Central memory CD8-positive, alpha-beta T cell (primary cell): ENCODE results near the gene ATP2A3.
A peak's percentile ranks its signal among the peaks of the same experiment; 100 is the strongest.

Experiments used
- ATAC-seq: fragments of 150-1000 bp; cut with Tn5 transposase; replicated peaks from 2 replicates; pipeline ENCODE4 v1.10.0; 2022; ENCODE audit warnings: mild to moderate bottlenecking, moderate FRiP score, moderate number of reproducible peaks; ENCODE audit not compliant: poor library complexity, severe bottlenecking; ENCODE audit errors: extremely low read depth
- DNase-seq, 2 donors: peaks; one replicate each; pipeline ENCODE4 v3.0.0; 2021; ENCODE audit warnings: low spot score in 2 of 2
- H3K27ac Mint-ChIP-seq: one replicate; pipeline ENCODE4 v1.8.0; 2022; ENCODE audit warnings: low read depth, mild to moderate bottlenecking, moderate library complexity, mixed read lengths
- H3K27me3 Mint-ChIP-seq: one replicate; pipeline ENCODE4 v1.8.0; 2022; ENCODE audit warnings: mixed read lengths
- H3K36me3 Mint-ChIP-seq: one replicate; pipeline ENCODE4 v1.8.0; 2022; ENCODE audit warnings: mild to moderate bottlenecking, moderate library complexity, mixed read lengths; ENCODE audit not compliant: insufficient read depth
- H3K4me1 Mint-ChIP-seq: one replicate; pipeline ENCODE4 v1.8.0; 2022; ENCODE audit warnings: mixed read lengths
- H3K4me3 Mint-ChIP-seq: one replicate; pipeline ENCODE4 v1.8.0; 2022; ENCODE audit warnings: mild to moderate bottlenecking, moderate library complexity, mixed read lengths
- H3K9me3 Mint-ChIP-seq: one replicate; pipeline ENCODE4 v1.8.0; 2022; ENCODE audit warnings: mixed read lengths

The ATP2A3 gene

DNA sequence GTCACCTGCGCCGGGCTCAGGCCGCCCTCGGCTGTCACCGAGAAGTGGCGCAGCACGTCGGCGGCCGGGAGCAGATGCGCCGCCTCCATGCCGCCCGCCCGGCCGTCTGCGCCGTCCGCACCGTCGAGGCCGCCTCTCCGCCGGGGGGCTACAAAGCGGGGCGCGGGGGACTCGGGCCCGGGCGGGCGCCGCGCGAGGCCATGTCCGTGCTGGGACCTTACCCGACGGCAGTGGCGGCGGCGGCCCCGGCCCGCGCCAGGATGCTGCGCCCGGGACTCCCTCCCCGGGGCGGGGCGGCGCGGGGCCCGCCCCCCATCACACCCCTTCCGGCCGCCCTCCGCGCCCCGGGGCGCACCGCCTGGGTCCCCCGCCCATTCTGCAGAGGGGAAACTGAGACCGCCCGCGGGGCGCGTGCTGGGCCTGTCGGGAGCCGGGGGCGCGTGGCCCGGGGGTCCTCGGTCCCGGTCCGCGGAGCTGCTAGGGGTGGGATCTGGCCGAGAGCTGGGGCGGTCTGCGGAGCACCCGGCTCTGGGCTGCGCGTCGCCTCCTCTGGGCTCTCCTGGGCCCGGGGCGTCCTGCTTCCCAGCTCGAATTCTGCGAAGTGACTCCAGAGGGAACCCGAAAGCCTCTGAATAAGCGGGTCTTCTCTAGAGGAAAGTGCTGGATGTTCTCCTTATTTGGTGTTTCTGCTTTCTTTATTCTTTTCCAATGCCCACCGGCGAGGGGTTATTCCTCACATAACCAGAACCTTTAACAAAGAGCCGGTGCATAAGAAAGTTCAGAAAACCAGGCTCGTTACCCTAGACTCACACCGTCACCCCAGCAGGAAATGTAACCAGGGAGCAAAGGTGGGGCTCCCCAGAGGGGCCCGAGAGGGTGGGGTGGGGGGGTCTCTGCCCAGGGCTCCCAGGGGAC is at the start of gene ATP2A3:
Gene ATP2A3, minus strand, starts transcription at position 235 of the 915 bp plus-strand sequence. Its CDS starts 146 bp downstream, at position 89.
- peaks cover 14% of the 10 kb centered on the region for H3K36me3 Mint-ChIP-seq
- peak within 1 kb of the TSS; percentile 90 for H3K4me3 Mint-ChIP-seq
- ATAC-seq (peak; percentile 69), DNase-seq (peak; percentile 28 to 35)
- no peaks in the 10 kb centered on the region for H3K9me3 Mint-ChIP-seq
- H3K27me3 Mint-ChIP-seq: no peaks in the 10 kb centered on the region
- H3K27ac Mint-ChIP-seq: peak within 1 kb of the TSS; percentile 82
- peaks cover 47% of the 10 kb centered on the region for H3K4me1 Mint-ChIP-seq

DNA sequence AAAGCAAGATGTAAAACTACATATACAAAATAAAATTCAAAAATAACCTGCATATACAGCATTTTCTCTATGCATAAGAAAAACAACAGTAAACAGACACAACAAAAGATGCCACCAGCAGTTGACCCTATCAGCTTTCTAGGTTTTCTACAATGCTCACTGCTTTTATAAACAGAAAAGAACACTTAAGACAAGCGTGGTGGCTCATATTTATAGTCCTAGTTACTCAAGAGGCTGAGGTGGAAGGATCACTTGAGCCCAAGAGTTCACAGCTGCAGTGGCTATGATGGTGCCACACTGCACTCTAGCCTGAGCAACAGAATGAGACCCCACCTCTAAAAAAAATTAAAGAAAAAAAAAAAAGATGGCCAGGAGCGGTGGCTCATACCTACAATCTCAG is 46.5 kb upstream of the ATP2A3 start:
- no peak for DNase-seq
- Mint-ChIP-seq H3K4me1 (no peaks in the 10 kb centered on the region), H3K27ac (no peak overlapping the region), H3K4me3 (no peak overlapping the region), H3K36me3 (peaks cover 64% of the 10 kb centered on the region), H3K27me3 (no peaks in the 10 kb centered on the region), H3K9me3 (no peaks in the 10 kb centered on the region)
- ATAC-seq: no peak

DNA sequence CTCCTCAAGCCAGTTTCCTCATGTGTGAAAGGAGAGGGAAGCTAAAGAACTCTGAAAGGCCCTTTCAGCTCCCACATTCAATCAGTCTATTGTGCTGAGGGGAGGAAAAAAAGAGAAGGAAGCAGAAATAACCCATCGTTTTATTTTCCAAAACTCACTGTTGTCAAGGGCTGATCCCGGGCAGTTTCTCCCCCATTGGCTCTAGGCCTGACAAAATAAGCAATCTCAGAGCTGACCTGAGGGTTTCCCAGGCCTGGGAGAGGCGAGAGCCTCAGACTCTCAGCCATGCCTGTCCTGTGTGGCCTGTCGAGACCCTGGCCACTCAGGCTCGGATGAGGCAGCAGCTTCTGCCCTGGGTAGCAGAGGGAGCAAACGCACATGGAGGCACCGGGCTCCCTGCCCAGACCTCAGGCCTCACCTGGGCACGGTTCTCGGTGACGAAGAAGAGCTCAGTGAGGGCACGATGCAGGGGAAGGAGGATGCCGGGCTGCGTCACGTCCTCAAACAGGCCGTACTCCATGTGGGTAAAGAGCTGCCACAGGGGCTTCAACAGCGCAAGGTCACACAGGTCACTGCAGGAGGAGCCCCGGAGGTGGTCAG is 45.0 kb upstream of the ATP2A3 start:
- Mint-ChIP-seq H3K27me3 (no peaks in the 10 kb centered on the region), H3K4me1 (no peaks in the 10 kb centered on the region), H3K36me3 (peaks cover 58% of the 10 kb centered on the region), H3K9me3 (no peaks in the 10 kb centered on the region), H3K27ac (no peak overlapping the region), H3K4me3 (no peak overlapping the region)
- ATAC-seq: no peak
- DNase-seq: no peak

DNA sequence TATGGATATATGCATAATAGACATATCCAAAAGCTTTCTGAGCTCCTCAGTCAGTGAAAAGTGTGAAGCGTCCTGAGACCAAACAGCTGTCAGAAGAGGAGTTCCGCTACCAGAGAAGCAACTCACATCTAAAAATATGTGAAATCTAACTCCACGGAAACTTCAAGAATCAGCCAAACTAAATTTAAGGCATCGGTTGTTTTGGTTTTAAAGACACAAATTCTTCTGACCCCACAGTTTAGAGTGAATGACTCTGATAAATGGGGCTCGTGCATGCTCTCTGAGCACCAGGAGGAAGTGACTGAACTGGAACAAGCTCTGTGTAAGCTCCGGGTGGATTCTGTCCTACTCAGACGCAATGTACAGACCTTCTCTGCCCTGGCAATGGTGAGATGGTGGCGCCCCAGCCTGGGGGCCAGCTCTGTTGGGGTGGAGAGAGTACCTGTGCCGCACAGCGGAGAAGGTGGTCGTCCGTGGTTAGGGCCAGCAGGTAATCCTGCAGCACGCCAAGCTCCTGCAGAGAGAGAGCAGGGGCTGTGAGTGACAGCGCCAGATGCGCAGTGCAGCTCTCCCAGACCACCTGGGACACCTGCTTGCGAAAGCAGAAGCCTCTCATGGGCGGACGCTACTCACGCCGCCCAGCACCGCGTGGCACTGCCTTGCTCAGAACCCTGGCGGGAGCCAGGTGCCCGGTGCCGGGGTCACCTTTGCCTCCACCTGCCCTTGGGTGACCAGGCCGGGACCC is 44.4 kb upstream of the ATP2A3 start:
- H3K9me3 Mint-ChIP-seq: no peaks in the 10 kb centered on the region
- H3K27ac Mint-ChIP-seq: no peak overlapping the region
- H3K4me3 Mint-ChIP-seq: no peak overlapping the region
- H3K4me1 Mint-ChIP-seq: no peaks in the 10 kb centered on the region
- ATAC-seq (no peak), DNase-seq (no peak)
- peaks cover 52% of the 10 kb centered on the region for H3K36me3 Mint-ChIP-seq
- H3K27me3 Mint-ChIP-seq: no peaks in the 10 kb centered on the region

DNA sequence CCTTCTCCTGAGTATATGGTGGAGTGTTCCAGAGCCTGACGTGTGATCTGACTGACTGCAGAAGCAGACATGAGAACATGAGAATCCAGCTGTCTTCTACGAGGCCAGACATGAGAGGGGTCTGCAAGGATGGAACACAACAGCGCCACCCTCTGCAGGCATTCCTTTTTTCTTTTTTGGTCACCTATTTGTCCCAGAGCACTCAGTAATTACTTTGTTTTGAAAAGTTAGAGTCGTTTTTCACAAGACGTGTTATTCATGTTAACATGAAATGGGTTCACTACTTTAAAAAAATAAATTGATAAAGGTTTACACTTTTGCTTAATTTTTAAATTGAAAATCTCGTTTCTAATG is 43.8 kb upstream of the ATP2A3 start:
- H3K4me3 Mint-ChIP-seq: no peak overlapping the region
- H3K27ac Mint-ChIP-seq: no peak overlapping the region
- DNase-seq (no peak), ATAC-seq (no peak)
- no peaks in the 10 kb centered on the region for H3K4me1 Mint-ChIP-seq
- H3K27me3 Mint-ChIP-seq: no peaks in the 10 kb centered on the region
- no peaks in the 10 kb centered on the region for H3K9me3 Mint-ChIP-seq
- H3K36me3 Mint-ChIP-seq: peaks cover 51% of the 10 kb centered on the region

DNA sequence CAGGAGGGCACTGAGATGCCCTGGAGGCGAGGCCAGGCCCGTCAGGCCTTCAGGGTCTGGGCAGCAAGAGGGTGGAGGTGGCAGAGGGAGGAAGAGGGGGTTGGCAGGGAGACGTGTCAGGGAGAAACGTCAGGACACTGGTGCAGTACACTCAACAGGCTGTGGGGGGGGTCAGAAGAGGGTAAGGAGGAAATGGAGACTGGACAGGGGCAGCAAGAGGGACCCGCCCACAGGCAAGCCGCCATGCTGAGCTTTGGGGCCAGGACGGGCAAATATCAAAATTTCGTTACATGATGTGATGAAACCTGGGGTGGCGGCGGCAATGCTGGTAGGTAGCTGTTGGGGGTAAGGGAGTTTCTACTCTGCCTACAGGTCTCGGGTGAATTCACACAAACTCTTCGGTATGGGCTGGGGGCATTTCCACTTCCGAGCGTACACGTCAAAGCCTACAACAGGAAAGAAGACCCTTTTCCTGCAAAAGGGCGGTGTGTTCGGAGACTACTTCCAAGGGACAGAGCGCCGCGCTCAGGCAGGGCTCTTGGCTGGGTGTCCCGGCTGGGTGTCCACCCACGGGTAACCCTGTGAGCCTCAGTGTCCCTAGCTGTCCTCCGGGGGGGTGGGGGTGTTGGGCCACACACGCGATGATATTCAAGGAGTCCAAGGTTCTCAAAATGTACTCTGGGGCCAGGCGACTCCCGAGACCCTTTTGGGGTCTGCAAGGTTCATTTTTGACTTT is 43.3 kb upstream of the ATP2A3 start:
- Mint-ChIP-seq H3K4me3 (peak overlapping the region; percentile 30), H3K27me3 (no peaks in the 10 kb centered on the region), H3K36me3 (peaks cover 47% of the 10 kb centered on the region), H3K9me3 (no peaks in the 10 kb centered on the region), H3K27ac (peak overlapping the region; percentile 47), H3K4me1 (no peaks in the 10 kb centered on the region)
- no peak for ATAC-seq
- DNase-seq: no peak

DNA sequence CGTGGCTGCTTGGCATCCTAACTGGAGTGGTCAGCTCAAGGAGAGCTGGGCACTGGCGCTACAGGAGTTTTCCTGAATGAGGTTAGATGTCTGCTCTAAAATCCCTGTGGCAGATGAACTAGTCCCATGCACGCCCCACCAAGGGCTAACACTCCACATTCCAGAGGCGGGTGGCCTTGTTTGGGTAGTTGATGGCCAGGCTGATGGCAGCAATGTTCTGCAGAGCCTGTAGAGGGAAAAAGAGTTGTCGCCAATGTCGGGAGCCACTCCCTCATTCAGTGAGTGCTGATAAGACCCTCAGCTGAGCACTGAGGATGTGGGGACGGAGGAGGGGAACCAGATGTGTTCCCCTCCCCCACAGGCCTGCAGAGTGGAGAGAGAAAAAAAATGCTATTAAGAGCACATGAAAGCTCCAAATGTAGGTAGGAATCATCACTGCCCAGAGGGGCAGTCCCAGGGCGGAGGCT is 42.5 kb upstream of the ATP2A3 start:
- DNase-seq (no peak), ATAC-seq (no peak)
- H3K9me3 Mint-ChIP-seq: no peaks in the 10 kb centered on the region
- peak overlapping the region; percentile 47 for H3K27ac Mint-ChIP-seq
- H3K4me1 Mint-ChIP-seq: no peaks in the 10 kb centered on the region
- H3K4me3 Mint-ChIP-seq: no peak overlapping the region
- H3K36me3 Mint-ChIP-seq: peaks cover 42% of the 10 kb centered on the region
- H3K27me3 Mint-ChIP-seq: no peaks in the 10 kb centered on the region

DNA sequence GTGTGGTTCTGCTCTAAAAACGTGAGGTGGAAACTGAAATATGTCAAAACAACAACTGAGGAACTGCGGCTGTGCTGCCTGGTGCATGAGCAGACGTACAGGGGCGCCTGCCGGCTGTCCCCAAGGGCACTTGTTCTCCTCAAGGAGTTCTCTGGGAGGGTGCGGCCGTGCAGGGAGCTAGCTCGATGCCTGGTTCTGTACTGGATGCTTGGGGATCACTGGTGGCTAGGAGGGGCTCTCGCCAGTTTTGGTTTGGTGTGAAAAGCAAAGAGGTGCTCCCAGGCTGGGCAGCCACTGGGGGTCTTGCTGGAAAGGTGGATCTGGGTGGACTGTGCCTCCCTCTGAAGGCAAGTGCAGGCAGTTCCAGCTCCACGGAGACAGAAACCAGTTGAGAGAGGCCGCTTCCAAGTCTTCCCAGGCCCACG is 41.9 kb upstream of the ATP2A3 start:
- H3K4me1 Mint-ChIP-seq: no peaks in the 10 kb centered on the region
- H3K36me3 Mint-ChIP-seq: peaks cover 38% of the 10 kb centered on the region
- H3K27me3 Mint-ChIP-seq: no peaks in the 10 kb centered on the region
- H3K27ac Mint-ChIP-seq: no peak overlapping the region
- DNase-seq: no peak
- no peak for ATAC-seq
- no peaks in the 10 kb centered on the region for H3K9me3 Mint-ChIP-seq
- H3K4me3 Mint-ChIP-seq: no peak overlapping the region

DNA sequence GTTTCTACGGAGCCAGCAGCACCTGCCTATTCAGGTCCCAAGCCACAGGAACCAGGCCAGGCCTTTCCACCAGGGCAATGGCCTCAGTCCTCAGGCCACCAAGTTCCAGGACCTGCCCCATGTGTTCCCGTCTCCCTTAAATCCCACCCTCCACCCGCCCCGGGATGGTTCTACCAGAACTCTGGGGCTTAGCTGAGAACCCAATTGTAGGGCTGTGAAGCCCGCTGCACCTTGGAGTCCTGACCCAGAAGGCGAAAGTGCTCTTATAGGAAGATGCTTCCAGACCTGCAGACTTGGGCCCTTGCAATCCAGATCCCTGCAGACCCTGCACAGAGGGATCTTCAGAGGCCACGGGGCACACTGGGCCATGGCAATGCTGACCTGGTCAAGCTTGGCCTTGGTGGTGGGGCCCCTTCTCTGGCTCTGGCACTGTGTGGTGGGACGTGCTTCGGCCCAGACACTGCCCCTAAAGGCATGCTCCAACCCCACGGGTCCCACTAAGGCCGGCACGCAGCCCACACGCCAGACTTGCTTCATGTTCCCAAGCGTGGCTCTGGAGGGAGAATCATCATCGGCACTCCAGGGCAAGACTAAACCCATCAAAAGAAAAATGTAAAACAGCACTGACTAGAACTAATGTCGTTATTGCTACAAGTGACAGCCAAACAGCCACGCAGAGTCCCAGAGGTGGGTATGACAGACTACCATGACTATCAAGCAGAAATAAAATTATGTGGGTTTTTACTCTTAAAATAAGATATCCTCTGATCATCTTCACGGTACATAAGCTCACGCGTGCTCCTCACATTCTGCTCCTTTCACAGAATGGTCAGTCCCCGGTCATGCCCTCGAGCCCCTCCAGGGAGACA is 41.3 kb upstream of the ATP2A3 start:
- Mint-ChIP-seq H3K27ac (no peak overlapping the region), H3K9me3 (no peaks in the 10 kb centered on the region), H3K4me1 (no peaks in the 10 kb centered on the region), H3K36me3 (peaks cover 38% of the 10 kb centered on the region), H3K27me3 (no peaks in the 10 kb centered on the region), H3K4me3 (no peak overlapping the region)
- ATAC-seq (no peak), DNase-seq (no peak)

DNA sequence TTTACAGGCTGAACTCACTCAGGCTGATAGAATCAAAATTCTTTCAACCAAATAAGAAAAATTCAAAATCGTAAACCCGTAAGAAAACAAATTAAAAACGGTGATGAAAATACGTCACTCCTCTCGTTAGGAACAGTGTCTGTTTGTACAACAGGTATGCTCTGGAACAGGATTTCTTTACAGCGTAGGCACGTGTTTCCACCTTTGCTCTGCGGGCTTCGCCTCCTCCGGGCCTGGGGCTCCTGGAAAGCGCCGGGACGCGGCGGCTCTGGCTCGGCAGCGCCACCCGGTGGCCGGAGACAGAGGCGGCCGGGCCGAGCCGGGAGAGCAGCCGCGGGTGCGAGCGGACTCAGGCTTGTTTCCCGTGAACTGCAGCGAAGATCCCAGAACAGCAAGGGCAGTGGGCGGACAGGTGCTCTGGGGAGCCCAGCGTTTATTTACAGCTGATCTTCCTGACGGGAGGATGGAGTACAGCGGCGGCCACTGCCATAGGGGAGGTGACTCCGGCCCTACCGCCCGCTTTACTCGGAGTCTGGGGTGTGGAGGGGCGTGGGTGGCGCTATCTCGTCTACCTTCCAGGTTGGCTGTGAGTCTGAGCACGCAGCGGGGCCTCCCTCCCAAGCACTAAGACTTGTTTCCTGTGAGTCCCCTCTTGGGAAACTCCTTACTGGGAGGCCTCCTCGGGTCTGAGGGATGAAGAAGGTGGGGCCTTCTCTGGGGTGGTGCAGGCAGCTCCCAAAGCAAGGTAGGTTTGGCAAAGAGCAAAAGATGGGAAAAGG is 40.5 kb upstream of the ATP2A3 start:
- Mint-ChIP-seq H3K36me3 (peaks cover 35% of the 10 kb centered on the region), H3K27ac (no peak overlapping the region), H3K4me1 (no peaks in the 10 kb centered on the region), H3K9me3 (no peaks in the 10 kb centered on the region), H3K27me3 (no peaks in the 10 kb centered on the region), H3K4me3 (no peak overlapping the region)
- DNase-seq (peak; percentile 20 to 46), ATAC-seq (peak; percentile 56)
